Lung microvascular endothelial cell (primary cell): ENCODE results near the gene ACTN4. TPM values are rescaled to one million over a fixed set of nuclear protein-coding genes. Genes with fewer than 3 reads are reported as not detected.

Experiments
- DNase-seq, 2 donors: peaks; one replicate each; pipeline versions ENCODE4 v3.0.0 to v3.0.0-alpha.2; 2010; ENCODE audit warnings: low read depth in 2 of 2
- total RNA-seq: library from RNA; depleted of rRNA; stranded (reverse); fragments of >200 nt; gene quantifications from 2 replicates; pipeline ENCODE4 v1.2.1, GENCODE V29; 2014

Gene ACTN4
- total RNA-seq, 1 donor from 2014 or later: 131 TPM

GRCh38 chr19:38723606-38723965 lies 76.1 kb downstream of the ACTN4 start:
- DNase-seq: no peak

DNA sequence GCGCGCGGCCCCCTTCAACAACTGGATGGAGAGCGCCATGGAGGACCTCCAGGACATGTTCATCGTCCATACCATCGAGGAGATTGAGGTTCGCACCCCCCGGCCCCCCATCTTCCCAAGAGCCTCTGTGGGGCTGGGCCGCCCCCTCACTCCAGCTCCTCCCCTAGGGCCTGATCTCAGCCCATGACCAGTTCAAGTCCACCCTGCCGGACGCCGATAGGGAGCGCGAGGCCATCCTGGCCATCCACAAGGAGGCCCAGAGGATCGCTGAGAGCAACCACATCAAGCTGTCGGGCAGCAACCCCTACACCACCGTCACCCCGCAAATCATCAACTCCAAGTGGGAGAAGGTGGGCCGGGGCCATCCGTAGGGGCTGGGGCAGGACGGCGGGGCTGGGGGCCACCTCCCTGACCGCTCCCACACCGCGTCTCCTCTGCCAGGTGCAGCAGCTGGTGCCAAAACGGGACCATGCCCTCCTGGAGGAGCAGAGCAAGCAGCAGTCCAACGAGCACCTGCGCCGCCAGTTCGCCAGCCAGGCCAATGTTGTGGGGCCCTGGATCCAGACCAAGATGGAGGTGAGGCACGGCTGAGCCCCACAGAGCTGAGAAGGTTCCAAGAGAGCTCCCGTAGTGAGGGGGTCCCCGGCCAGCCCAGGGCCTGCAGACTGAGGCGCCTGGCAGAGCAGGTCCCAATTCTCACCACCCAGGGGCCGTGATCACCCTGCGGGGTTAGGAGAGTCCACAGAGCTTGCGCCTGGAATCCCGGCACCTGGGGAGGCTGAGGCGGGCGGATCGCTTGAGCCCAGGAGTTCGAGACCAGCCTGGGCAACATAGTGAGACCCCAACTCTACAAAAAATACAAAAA lies 76.8 kb downstream of the ACTN4 start:
- DNase-seq: no peak

GRCh38 chr19:38725469-38726283 lies 78.2 kb downstream of the ACTN4 start:
- no peak for DNase-seq

DNA sequence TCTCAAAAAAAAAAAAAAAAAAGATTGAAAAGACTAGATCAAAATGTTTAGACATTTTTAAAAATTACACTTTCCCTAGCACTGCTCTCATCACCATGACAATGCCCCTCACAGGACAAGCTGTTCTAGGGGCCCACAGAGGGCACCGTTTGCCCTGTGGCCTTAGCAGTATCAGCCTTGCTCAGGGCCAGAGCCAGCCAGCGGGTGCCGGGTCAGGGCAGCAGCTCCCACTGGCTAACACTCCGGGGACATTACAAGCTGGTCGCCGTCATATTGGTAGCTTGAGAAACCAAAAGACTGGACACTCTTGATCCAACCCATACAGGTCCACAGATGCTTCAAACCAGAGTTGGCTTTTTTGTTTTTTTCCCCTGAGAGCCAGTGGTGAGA lies 78.8 kb downstream of the ACTN4 start:
- no peak for DNase-seq

DNA sequence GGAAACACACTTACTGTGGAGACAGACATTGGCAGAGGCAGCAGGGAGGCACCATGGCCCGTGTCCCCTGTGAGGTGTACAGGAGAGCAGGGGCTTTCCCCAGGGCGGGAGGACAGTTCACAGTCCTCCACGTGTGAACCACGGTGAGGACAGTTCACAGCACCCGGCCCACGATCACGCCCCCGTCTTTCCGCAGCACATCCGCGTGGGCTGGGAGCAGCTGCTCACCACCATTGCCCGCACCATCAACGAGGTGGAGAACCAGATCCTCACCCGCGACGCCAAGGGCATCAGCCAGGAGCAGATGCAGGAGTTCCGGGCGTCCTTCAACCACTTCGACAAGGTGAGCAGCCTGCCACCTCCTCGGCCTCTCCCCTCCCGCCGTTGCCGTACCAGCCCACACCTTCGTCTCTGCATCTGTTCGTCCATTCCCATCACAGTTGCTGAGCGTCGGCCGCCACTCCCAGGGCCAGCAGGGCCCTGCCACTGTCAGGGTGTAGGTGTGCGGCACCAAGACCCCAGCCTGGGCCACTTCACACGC lies 79.4 kb downstream of the ACTN4 start:
- no peak for DNase-seq

DNA sequence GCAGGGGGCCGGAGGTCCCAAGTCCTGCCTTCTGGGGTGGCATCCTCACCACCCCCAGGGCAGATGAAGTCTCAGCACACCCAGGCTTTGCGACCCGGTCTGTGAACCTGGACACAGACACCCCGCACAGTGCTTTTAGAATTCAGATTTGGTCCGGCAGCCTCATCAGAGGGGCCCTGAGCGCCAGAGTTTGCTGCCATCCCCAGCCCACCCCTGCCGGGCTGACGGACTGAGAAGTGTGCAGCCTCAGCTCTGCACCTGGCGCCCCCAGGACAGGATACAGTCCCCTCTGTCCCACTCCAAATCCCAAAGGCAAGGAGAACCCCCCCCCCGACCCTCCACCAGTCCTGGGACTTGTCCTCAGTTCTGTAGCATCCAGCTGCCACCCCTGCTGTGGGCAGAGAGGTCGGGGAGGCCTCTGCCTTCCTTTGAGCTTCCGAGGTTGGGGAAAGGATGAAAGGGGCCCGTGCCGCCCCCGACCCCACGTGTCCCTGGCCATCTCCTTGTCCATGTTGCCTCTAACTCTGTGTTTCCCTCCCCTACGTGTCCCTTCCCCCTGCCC lies 79.9 kb downstream of the ACTN4 start:
- DNase-seq: no peak

DNA sequence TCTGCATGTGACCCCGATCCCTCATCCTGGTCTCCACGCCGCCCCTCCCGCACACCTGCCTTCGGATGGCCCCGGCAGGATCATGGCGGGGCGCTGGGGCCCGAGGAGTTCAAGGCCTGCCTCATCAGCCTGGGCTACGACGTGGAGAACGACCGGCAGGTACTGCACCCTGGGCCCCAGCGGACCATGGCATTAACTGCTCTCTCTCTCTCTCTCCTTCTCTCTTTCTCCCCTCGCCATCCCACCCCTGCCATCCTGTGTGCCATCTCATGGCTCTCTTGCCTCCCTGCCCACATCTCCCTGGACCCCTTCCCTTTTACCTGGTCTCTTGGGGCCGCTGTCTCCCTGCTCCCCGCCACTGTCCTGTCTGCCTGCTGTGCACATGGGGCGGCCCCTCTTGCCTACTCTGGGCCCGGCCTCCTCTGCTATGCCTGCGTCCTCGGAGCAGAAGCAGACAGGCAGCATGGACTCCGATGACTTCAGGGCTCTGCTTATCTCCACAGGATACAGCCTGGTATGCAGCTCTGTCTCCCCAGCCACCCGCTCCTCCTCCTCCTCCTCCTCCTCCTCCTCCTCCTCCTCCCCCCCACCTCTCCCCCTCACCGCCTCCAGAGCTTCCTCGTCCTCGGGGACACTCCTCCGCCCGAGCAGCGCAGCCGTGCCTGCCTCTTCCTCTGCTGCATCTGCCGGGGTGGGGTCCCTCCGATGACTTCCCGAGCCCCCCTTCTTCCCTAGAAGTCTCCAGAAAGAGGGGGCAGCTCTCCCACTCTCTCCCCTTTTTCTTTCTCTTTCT lies 80.6 kb downstream of the ACTN4 start:
- DNase-seq: peak in 1 of 2 donors; percentile 64

- no peak for DNase-seq
Measured at GRCh38 chr19:38728752-38729541, 81.5 kb downstream of the ACTN4 start.

- peak; percentile 63 to 75 for DNase-seq
Measured at GRCh38 chr19:38729653-38730469, 82.4 kb downstream of the ACTN4 start.

GRCh38 chr19:38730470-38730730 lies 83.0 kb downstream of the ACTN4 start:
- no peak for DNase-seq

- no peak for DNase-seq
Measured at GRCh38 chr19:38730731-38731589, 83.5 kb downstream of the ACTN4 start.

DNA sequence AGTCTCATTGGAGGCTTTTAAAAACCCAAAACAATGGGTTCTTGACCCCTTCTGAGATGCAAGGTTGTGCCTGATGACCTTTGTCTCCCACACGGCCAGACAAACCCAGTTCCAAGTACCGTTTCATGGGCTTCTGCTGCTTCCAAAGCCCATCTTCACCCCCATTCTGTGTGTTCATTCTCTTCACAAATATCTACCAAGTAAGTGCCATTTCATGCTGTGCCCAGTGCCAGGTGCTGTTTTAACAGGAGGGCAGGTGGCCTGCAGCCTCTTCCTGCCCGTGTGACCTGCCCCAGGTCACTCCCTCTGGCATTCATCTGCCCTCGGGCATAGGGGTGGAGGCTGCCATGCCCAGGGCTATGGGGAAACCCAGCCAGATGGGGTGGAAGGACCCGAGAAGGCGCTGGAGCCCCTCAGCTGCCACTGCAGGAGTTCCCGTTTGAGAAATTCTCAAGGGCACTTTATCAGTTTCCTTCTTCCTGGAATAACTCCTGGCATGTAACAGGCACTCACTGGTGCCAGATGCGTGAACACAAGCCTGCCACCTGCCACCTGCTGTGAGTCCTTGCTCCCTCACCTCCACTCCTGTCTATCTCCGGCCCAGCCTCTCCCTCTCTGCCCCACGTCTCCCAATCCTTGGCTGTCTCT lies 84.3 kb downstream of the ACTN4 start:
- DNase-seq: no peak

- no peak for DNase-seq
Measured at GRCh38 chr19:38733241-38733492, 85.7 kb downstream of the ACTN4 start.

GRCh38 chr19:38733493-38734175 lies 86.2 kb downstream of the ACTN4 start:
- peak in 1 of 2 donors; percentile 33 for DNase-seq

DNA sequence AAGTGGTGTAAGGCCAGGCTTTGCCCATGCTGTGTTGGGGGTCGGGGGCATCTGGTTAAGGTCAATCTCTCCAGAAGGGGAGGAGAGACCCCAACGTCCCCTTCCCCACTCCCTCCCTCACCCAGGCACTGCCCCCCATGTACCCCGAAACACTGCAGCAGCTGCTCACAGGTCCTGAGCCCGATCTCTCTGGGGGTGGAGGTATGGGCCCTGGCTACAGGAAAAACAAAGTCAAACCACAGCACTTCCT lies 86.7 kb downstream of the ACTN4 start:
- DNase-seq: no peak

DNA sequence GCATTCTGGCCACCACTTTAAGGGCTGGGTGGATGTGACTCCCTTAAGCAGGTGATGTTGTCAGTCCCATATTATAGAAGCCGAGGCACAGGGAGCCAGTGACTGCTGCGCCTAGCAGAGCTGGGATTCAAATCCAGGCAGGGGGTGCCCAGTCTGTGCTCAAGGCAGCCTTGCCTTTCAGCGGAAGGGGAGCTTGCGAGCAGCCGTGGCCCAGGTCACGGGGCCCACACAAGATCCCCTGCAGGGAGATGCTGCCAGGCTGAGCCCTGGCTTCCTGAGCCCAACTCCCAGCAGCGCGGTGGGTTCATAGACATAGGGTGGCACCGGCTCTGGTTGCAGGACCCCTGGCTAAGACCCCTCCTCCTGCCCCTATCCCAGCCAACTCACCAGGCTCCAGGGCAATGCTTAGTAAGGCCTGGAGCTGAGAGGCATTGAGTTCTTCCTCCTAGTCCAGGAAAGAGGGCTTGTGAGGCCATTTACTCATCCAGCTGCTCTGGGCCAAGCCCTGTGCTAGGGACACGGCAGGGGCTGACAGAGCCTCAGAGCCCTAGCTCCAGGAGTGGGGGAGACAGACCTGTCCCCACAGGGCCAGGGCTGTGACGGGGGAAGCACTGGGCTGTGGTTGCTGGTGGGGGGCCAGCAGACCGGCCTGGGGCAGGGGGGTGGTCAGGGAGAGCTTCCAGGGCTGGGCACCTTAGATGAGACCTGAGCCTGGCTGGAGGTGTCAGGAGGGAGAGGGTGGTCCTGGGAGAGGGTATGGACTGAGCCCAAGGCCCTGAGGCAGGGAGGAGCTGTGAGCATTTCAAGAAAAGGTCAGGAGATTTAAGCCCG lies 87.2 kb downstream of the ACTN4 start:
- peak; percentile 25 to 31 for DNase-seq

DNA sequence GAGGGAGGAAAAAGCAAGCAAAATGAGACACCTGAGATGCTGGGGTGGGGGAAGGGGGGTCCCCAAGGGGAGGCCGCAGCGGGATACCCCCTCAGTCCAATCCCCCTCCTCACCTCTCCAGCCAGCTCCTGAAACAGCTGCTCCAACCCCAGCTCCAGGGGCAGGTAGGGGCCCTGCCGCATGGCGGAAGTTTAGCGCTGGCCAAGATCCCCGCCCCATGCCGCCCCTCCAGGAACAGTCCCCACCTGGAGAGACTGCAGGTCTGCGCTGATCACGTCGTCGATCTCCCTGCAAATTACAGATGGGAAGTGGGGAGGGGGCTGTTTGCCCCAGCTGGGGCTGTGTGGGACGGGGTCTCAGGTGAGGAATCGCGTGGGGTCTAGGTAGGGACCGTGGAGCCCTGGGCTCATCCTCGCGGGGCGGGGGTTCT lies 87.8 kb downstream of the ACTN4 start:
- no peak for DNase-seq

DNA sequence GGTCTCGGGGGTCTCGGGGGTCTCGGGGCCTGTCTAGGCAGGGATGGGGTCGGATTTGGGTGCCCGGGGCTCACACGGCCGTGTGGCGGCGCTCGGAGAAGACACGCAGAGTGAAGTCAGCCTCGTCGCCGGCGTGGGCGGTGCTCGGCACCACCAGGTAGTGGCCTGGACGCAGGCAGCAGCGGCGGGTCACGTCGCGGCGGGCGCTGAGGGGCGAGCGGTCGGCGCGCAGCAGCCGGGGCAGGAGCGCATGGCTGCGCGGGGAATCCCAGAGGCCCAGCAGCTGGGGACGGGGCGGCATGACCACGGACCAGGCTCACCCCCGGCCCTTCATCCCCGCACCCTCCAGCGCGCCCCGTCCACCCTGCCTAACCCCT lies 88.6 kb downstream of the ACTN4 start:
- peak; percentile 32 to 52 for DNase-seq
